ENCODE measurements around the gene AMBP. TPM values are rescaled to one million over a fixed set of nuclear protein-coding genes. Genes with fewer than 3 reads are reported as not detected.
A peak's percentile ranks its signal among the peaks of the same experiment; 100 is the strongest.

AMBP gene
- total RNA-seq, 2 donors from 2014 or later: not detected

DNA sequence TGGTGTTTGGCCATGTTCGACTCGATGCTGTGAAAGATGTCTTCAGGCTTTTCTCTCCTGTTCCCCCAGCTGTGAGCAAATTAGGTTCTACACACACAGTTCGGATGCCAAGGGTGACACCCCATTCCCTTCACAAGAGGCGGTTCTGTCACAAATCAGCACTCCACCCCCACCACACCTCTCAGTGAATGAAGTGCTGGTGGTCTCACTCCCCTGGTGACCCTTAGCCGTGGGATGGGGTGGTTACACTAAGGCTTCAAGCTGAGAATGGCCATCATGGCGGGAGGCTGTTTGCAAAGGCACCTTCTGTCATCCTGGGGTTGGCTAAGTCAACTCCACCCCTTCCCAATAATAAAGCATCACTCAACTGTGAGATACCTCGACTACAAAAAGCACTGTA lies 26.4 kb downstream of the AMBP start:
- peaks cover 24% of the 10 kb centered on the region for H3K36me3 ChIP-seq

DNA sequence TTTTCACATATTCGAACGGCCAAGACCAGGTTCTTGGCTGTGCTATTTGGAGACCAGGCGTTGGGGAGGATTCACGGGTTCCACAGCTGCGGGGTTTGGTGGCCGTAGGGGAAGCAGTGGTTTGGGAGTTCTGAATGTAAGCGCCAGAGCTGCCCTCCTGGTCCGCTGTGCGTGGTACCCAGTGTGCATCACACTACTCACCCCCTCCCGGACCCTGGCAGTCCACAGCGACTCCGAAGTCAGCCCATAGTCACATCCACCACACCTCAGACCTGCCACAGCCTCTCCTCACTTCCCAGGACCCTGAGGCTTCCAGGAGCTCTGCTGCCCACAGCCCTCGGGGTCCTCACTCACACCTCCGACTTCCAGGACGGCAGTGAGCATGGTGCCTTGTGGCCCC lies 26.8 kb downstream of the AMBP start:
- no peaks in the 10 kb centered on the region for H3K4me1 ChIP-seq
- no peak overlapping the region for H3K27ac ChIP-seq
- TF ChIP-seq, protein P1, sequence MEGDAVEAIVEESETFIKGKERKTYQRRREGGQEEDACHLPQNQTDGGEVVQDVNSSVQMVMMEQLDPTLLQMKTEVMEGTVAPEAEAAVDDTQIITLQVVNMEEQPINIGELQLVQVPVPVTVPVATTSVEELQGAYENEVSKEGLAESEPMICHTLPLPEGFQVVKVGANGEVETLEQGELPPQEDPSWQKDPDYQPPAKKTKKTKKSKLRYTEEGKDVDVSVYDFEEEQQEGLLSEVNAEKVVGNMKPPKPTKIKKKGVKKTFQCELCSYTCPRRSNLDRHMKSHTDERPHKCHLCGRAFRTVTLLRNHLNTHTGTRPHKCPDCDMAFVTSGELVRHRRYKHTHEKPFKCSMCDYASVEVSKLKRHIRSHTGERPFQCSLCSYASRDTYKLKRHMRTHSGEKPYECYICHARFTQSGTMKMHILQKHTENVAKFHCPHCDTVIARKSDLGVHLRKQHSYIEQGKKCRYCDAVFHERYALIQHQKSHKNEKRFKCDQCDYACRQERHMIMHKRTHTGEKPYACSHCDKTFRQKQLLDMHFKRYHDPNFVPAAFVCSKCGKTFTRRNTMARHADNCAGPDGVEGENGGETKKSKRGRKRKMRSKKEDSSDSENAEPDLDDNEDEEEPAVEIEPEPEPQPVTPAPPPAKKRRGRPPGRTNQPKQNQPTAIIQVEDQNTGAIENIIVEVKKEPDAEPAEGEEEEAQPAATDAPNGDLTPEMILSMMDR (IDR thresholded peaks at IDR 0.05): no peak
- no peak overlapping the region for H3K4me3 ChIP-seq
- peaks cover 24% of the 10 kb centered on the region for H3K36me3 ChIP-seq
- DNase-seq (ENCODE audit: low spot score): peak; percentile 9
- H3K9me3 ChIP-seq: no peaks in the 10 kb centered on the region
- H3K27me3 ChIP-seq: no peaks in the 10 kb centered on the region

More for the DNA sequence above, 26.4 kb downstream of the AMBP start:
- peak; percentile 34 for DNase-seq (ENCODE audit: low spot score)
- Histone ChIP-seq H3K27me3 (no peaks in the 10 kb centered on the region), H3K4me3 (no peak overlapping the region), H3K27ac (no peak overlapping the region), H3K9me3 (no peaks in the 10 kb centered on the region), H3K4me1 (no peaks in the 10 kb centered on the region)
- TF ChIP-seq, protein P1 (IDR thresholded peaks at IDR 0.05): no peak

DNA sequence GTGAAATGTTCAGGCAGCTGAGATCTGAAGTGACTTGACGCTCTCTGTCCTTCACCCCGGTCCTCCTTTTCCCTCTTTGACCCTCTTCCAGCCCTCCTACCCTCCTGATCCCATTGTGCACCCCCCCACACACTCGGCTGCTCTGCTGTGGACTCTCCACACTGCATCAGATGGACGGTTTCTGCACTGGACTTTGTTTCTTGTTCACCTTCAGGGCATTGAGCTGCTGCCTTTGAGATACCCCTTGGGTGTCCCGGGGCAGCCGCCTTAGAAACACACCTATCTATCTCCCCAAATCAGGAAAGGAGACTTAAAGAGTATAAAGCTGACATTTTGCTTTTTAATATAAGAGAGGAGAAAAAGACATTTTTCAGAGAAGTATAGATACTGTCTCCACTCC lies 27.5 kb downstream of the AMBP start:
- TF ChIP-seq, protein P1 (IDR thresholded peaks at IDR 0.05): no peak

DNA sequence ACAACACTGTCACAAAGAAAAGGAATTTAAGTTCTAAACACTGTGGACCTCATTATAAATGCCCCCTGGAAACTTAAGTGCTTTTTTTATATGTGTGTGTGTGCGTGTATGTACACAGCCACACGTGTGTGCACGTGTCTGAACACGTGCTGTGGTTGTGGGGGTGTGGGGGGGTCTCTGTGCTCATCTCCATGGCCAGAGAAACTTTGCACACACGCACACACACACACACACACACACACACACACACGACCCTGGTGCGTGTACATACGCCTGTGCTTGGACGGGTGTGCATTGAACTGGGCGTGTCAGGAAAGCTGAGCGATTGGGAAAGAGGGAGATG lies 27.9 kb downstream of the AMBP start:
- Histone ChIP-seq H3K36me3 (peaks cover 24% of the 10 kb centered on the region), H3K27me3 (no peaks in the 10 kb centered on the region), H3K4me1 (no peaks in the 10 kb centered on the region), H3K4me3 (no peak overlapping the region), H3K9me3 (no peaks in the 10 kb centered on the region), H3K27ac (no peak overlapping the region)
- TF ChIP-seq, protein P1 (IDR thresholded peaks at IDR 0.05): no peak
- no peak for DNase-seq (ENCODE audit: low spot score)

More for the DNA sequence above, 27.5 kb downstream of the AMBP start:
- no peaks in the 10 kb centered on the region for H3K27me3 ChIP-seq
- H3K4me3 ChIP-seq: no peak overlapping the region
- H3K27ac ChIP-seq: no peak overlapping the region
- H3K36me3 ChIP-seq: peaks cover 24% of the 10 kb centered on the region
- no peaks in the 10 kb centered on the region for H3K4me1 ChIP-seq
- no peak for DNase-seq (ENCODE audit: low spot score)
- no peaks in the 10 kb centered on the region for H3K9me3 ChIP-seq

DNA sequence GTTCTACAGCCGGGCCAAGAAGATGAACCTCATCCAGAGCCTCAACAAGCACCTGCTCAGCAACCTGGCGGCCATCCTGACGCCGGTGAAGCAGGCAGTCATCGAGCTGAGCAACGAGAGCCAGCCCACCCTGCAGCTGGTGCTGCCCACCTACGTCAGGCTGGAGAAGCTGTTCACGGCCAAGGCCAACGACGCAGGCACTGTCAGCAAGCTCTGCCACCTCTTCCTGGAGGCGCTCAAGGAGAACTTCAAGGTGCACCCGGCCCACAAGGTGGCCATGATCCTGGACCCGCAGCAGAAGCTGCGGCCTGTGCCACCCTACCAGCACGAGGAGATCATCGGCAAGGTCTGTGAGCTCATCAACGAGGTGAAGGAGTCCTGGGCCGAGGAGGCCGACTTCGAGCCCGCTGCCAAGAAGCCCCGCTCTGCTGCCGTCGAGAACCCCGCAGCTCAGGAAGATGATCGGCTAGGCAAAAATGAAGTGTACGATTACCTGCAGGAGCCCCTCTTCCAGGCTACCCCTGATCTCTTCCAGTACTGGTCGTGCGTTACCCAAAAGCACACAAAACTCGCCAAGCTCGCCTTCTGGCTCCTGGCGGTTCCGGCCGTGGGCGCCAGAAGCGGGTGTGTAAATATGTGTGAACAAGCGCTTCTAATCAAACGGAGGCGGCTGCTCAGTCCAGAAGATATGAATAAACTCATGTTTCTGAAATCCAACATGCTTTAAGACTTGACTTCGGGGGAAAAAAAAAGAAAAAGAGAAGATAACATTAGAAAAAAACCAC lies 28.5 kb downstream of the AMBP start:
- Histone ChIP-seq H3K36me3 (peaks cover 24% of the 10 kb centered on the region), H3K4me3 (no peak overlapping the region), H3K4me1 (no peaks in the 10 kb centered on the region), H3K27me3 (no peaks in the 10 kb centered on the region), H3K9me3 (no peaks in the 10 kb centered on the region), H3K27ac (no peak overlapping the region)
- no peak for DNase-seq (ENCODE audit: low spot score)
- TF ChIP-seq, protein P1 (IDR thresholded peaks at IDR 0.05): no peak

Data from right atrium auricular region (tissue), 2 donors.